ENCODE results near the gene DCAF17.
"Not testable (repeated sequence)": the region's sequence is repeated elsewhere in the genome, so short reads cannot be mapped to it uniquely, and the experiment has no call there.

Gene DCAF17

GRCh38 chr2:171460537-171460936 is 26.5 kb downstream of the DCAF17 start:
- no peak for DNase-seq

GRCh38 chr2:171469176-171469575 is 35.1 kb downstream of the DCAF17 start:
- DNase-seq = no peak

- DNase-seq = no peak
These were observed 36.1 kb downstream of the DCAF17 start for GRCh38 chr2:171470129-171470528.

- no peak for DNase-seq
These were observed 42.0 kb downstream of the DCAF17 start for GRCh38 chr2:171475979-171476378.

GRCh38 chr2:171478345-171478744 is 44.3 kb downstream of the DCAF17 start:
- no peak for DNase-seq

GRCh38 chr2:171479154-171479814 is 45.3 kb downstream of the DCAF17 start:
- no peak for DNase-seq

- DNase-seq = no peak
These were observed 46.9 kb downstream of the DCAF17 start for GRCh38 chr2:171480908-171481307.

- DNase-seq = no peak
These were observed 48.3 kb downstream of the DCAF17 start for GRCh38 chr2:171482308-171482707.

- DNase-seq = no peak
These were observed 48.9 kb downstream of the DCAF17 start for GRCh38 chr2:171482877-171483276.

GRCh38 chr2:171483793-171484192 is 49.8 kb downstream of the DCAF17 start:
- DNase-seq = no peak

GRCh38 chr2:171485116-171485515 is 51.1 kb downstream of the DCAF17 start:
- no peak for DNase-seq

- no peak for DNase-seq
These were observed 53.2 kb downstream of the DCAF17 start for GRCh38 chr2:171487201-171487600.

GRCh38 chr2:171487803-171488259 is 53.8 kb downstream of the DCAF17 start:
- DNase-seq = no peak

- no peak for DNase-seq
These were observed 56.6 kb downstream of the DCAF17 start for GRCh38 chr2:171490577-171490976.

- no peak for DNase-seq
These were observed 57.3 kb downstream of the DCAF17 start for GRCh38 chr2:171491292-171491691.

GRCh38 chr2:171492664-171493063 is 58.6 kb downstream of the DCAF17 start:
- DNase-seq = no peak

GRCh38 chr2:171497664-171498063 is 63.6 kb downstream of the DCAF17 start:
- DNase-seq = not testable (repeated sequence)

GRCh38 chr2:171505374-171505773 is 71.3 kb downstream of the DCAF17 start:
- DNase-seq = no peak

GRCh38 chr2:171509945-171510731 is 76.1 kb downstream of the DCAF17 start:
- DNase-seq = no peak

GRCh38 chr2:171512014-171512413 is 78.0 kb downstream of the DCAF17 start:
- DNase-seq = no peak

- no peak for DNase-seq
These were observed 78.7 kb downstream of the DCAF17 start for GRCh38 chr2:171512683-171513195.

GRCh38 chr2:171513719-171514160 is 79.7 kb downstream of the DCAF17 start:
- DNase-seq = no peak

GRCh38 chr2:171514908-171515582 is 81.0 kb downstream of the DCAF17 start:
- no peak for DNase-seq

Data from NCI-H2171 (cell line).